CD4-positive, alpha-beta T cell treated with Interleukin-17A for 4 hours (primary cell): ENCODE measurements around the gene WIPF1.

Experiments used
- DNase-seq: peaks from one replicate; pipeline ENCODE4 v3.0.0-alpha.2; 2020; ENCODE audit warnings: mixed read lengths

Gene WIPF1

GRCh38 chr2:174621323-174621722 is 23.7 kb upstream of the WIPF1 start:
- DNase-seq: no peak

- DNase-seq: no peak
Measured at GRCh38 chr2:174618179-174618578, 20.6 kb upstream of the WIPF1 start.

GRCh38 chr2:174617718-174618117 is 20.1 kb upstream of the WIPF1 start:
- DNase-seq: no peak

GRCh38 chr2:174617120-174617519 is 19.5 kb upstream of the WIPF1 start:
- no peak for DNase-seq

- no peak for DNase-seq
Measured at GRCh38 chr2:174615871-174616436, 18.4 kb upstream of the WIPF1 start.

- no peak for DNase-seq
Measured at GRCh38 chr2:174614261-174614660, 16.7 kb upstream of the WIPF1 start.

GRCh38 chr2:174613531-174613930 is 15.9 kb upstream of the WIPF1 start:
- no peak for DNase-seq

- DNase-seq: no peak
Measured at GRCh38 chr2:174612970-174613369, 15.4 kb upstream of the WIPF1 start.

- no peak for DNase-seq
Measured at GRCh38 chr2:174611854-174612253, 14.2 kb upstream of the WIPF1 start.

- no peak for DNase-seq
Measured at GRCh38 chr2:174611006-174611405, 13.4 kb upstream of the WIPF1 start.

GRCh38 chr2:174610243-174610995 is 12.8 kb upstream of the WIPF1 start:
- no peak for DNase-seq

- DNase-seq: no peak
Measured at GRCh38 chr2:174609261-174609660, 11.7 kb upstream of the WIPF1 start.

- no peak for DNase-seq
Measured at GRCh38 chr2:174608866-174609214, 11.2 kb upstream of the WIPF1 start.

- peak; percentile 38 for DNase-seq
Measured at GRCh38 chr2:174607989-174608865, 10.6 kb upstream of the WIPF1 start.

- no peak for DNase-seq
Measured at GRCh38 chr2:174607584-174607983, 10.0 kb upstream of the WIPF1 start.

- DNase-seq: peak; percentile 68
Measured at GRCh38 chr2:174606336-174606735, 8.7 kb upstream of the WIPF1 start.

GRCh38 chr2:174605687-174606086 is 8.1 kb upstream of the WIPF1 start:
- no peak for DNase-seq

GRCh38 chr2:174603280-174603679 is 5.7 kb upstream of the WIPF1 start:
- DNase-seq: peak; percentile 72

GRCh38 chr2:174602745-174603144 is 5.1 kb upstream of the WIPF1 start:
- DNase-seq: no peak

- DNase-seq: peak; percentile 44
Measured at GRCh38 chr2:174600349-174600748, 2.7 kb upstream of the WIPF1 start.

- no peak for DNase-seq
Measured at GRCh38 chr2:174599310-174599921, 1.8 kb upstream of the WIPF1 start.

- no peak for DNase-seq
Measured at GRCh38 chr2:174597009-174597344, 627 bp downstream of the WIPF1 start.

- no peak for DNase-seq
Measured at GRCh38 chr2:174595891-174596397, 1.7 kb downstream of the WIPF1 start.
